Keratinocyte (primary cell): Measurements from ENCODE around the gene FAM117A. TPM values are rescaled to one million over a fixed set of nuclear protein-coding genes. Genes with fewer than 3 reads are reported as not detected.
A peak's percentile ranks its signal among the peaks of the same experiment; 100 is the strongest.

Source experiments
- DNase-seq: peaks from one replicate; pipeline ENCODE4 v3.0.0-alpha.2; 2011; ENCODE audit warnings: low read depth, missing footprints, low spot score
- FAIRE-seq: peaks from 2 replicates; lab custom pipeline; 2011; peaks lifted over from hg19 to GRCh38; lab: Jason Lieb, UNC
- H2AFZ ChIP-seq: 2 replicates; pipeline ENCODE4 v1.6.0; 2012; ENCODE audit warnings: low read length, control low read depth, inconsistent platforms; ENCODE audit not compliant: control insufficient read depth
- H3K27ac ChIP-seq: 2 replicates; pipeline ENCODE4 v1.5.1; 2011; ENCODE audit warnings: low read length; ENCODE audit not compliant: control insufficient read depth, insufficient read depth
- H3K27me3 ChIP-seq: 3 replicates; pipeline ENCODE4 v1.6.0; 2011; ENCODE audit warnings: low read length; ENCODE audit not compliant: control insufficient read depth, insufficient read depth; ENCODE audit errors: extremely low read depth
- H3K36me3 ChIP-seq, 2 experiments: 2 replicates in 1 of 2; 3 replicates in 1 of 2; pipeline ENCODE4 v1.5.1; 2011; ENCODE audit warnings: low read length in 2 of 2, mild to moderate bottlenecking in 1 of 2; ENCODE audit not compliant: control insufficient read depth in 2 of 2, insufficient read depth in 2 of 2; ENCODE audit errors: extremely low read depth in 1 of 2
- H3K4me1 ChIP-seq: 3 replicates; pipeline ENCODE4 v1.5.1; 2011; ENCODE audit warnings: low read length; ENCODE audit not compliant: control insufficient read depth, insufficient read depth; ENCODE audit errors: extremely low read depth
- H3K4me2 ChIP-seq: 3 replicates; pipeline ENCODE4 v1.6.0; 2011; ENCODE audit warnings: low read depth, low read length; ENCODE audit not compliant: control insufficient read depth, insufficient read depth; ENCODE audit errors: extremely low read depth
- H3K4me3 ChIP-seq, 3 experiments: fragments of 200-600 bp in 1 of 3; sonication (generic) in 1 of 3; 2 replicates in 2 of 3; 3 replicates in 1 of 3; pipeline ENCODE4 v1.5.1; 2011 to 2016; ENCODE audit warnings: low read length in 3 of 3, mild to moderate bottlenecking in 3 of 3, control low read depth in 2 of 3, inconsistent platforms in 1 of 3, low read depth in 1 of 3, mixed read lengths in 1 of 3, mixed run types in 1 of 3, moderate library complexity in 1 of 3; ENCODE audit not compliant: control insufficient read depth in 2 of 3, insufficient read depth in 2 of 3; ENCODE audit errors: extremely low read depth in 1 of 3
- H3K79me2 ChIP-seq: 2 replicates; pipeline ENCODE4 v1.6.0; 2012; ENCODE audit warnings: low read length; ENCODE audit not compliant: control insufficient read depth, insufficient read depth
- H3K9ac ChIP-seq: 3 replicates; pipeline ENCODE4 v1.6.0; 2011; ENCODE audit warnings: low read length; ENCODE audit not compliant: control insufficient read depth, insufficient read depth; ENCODE audit errors: extremely low read depth
- H3K9me1 ChIP-seq: 3 replicates; pipeline ENCODE4 v1.6.0; 2011; ENCODE audit warnings: low read length; ENCODE audit not compliant: control insufficient read depth, insufficient read depth; ENCODE audit errors: extremely low read depth
- H3K9me3 ChIP-seq: 2 replicates; pipeline ENCODE4 v1.5.1; 2012; ENCODE audit warnings: low read depth, low read length; ENCODE audit not compliant: control insufficient read depth
- H4K20me1 ChIP-seq: 3 replicates; pipeline ENCODE4 v1.6.0; 2011; ENCODE audit warnings: low read length; ENCODE audit not compliant: control insufficient read depth, insufficient read depth; ENCODE audit errors: extremely low read depth
- EZH2 ChIP-seq: IDR thresholded peaks from one replicate; pipeline ENCODE4 v1.6.1; 2012; ENCODE audit warnings: inconsistent platforms, mild to moderate bottlenecking, low read length, moderate library complexity
- dilution Hi-C: fragments of 300-500 bp; cut with MboI; formaldehyde crosslinking; loops from one replicate; pipeline ENCODE4 v1.7.0; 2020; ENCODE audit warnings: low sequenced_read_pairs; ENCODE audit not compliant: extremely low pct_ligation_motif_present
- polyA plus RNA-seq, 5 experiments: library from polyadenylated mRNA; depleted of rRNA in 3 of 5; stranded (reverse) in 3 of 5; stranded (forward) in 1 of 5; unstranded in 1 of 5; fragments of >200 nt; gene quantifications; 1 replicate in 1 of 5; 2 replicates in 3 of 5; 3 replicates in 1 of 5; pipeline versions ENCODE4 v1.2.1 to v1.2.3, GENCODE V29; 2011 to 2012; ENCODE audit warnings: missing spikeins in 2 of 5, low read depth in 1 of 5, low replicate concordance in 1 of 5
- TF ChIP-seq, protein P1 (sequence below), 3 experiments: IDR thresholded peaks in 1 of 3; conservative IDR thresholded peaks in 1 of 3; optimal IDR thresholded peaks in 1 of 3; 2 replicates in 2 of 3; 3 replicates in 1 of 3; pipeline versions ENCODE3 to v1.5.1; 2011; ENCODE audit warnings: low read length in 3 of 3, mild to moderate bottlenecking in 3 of 3, moderate library complexity in 2 of 3, control low read depth in 1 of 3, inconsistent platforms in 1 of 3; ENCODE audit not compliant: insufficient read depth in 2 of 3; ENCODE audit errors: extremely low read depth in 1 of 3

FAM117A gene
- polyA plus RNA-seq, 1 donor (not counting 4 experiments of a cell fraction or from before 2014, with no cell fraction given), result 4.7 TPM

- DNase-seq (no peak), FAIRE-seq (no peak)
- dilution Hi-C loops, result no loop called here
- no peaks in the 10 kb centered on the region for H3K79me2 ChIP-seq
- peak overlapping the region; percentile 37 for H2AFZ ChIP-seq
- peak overlapping the region; percentile 85 for H3K4me2 ChIP-seq
- no peaks in the 10 kb centered on the region for H3K36me3 ChIP-seq
- H3K9me3 ChIP-seq, result no peaks in the 10 kb centered on the region
- H3K27me3 ChIP-seq, result no peaks in the 10 kb centered on the region
- H3K27ac ChIP-seq, result no peak overlapping the region
- H3K4me1 ChIP-seq, result peaks cover 16% of the 10 kb centered on the region
- peak overlapping the region in 1 of 3 experiments; percentile 66 for H3K4me3 ChIP-seq
- no peak overlapping the region for H3K9ac ChIP-seq
- no peak for TF ChIP-seq EZH2
- TF ChIP-seq, protein P1, sequence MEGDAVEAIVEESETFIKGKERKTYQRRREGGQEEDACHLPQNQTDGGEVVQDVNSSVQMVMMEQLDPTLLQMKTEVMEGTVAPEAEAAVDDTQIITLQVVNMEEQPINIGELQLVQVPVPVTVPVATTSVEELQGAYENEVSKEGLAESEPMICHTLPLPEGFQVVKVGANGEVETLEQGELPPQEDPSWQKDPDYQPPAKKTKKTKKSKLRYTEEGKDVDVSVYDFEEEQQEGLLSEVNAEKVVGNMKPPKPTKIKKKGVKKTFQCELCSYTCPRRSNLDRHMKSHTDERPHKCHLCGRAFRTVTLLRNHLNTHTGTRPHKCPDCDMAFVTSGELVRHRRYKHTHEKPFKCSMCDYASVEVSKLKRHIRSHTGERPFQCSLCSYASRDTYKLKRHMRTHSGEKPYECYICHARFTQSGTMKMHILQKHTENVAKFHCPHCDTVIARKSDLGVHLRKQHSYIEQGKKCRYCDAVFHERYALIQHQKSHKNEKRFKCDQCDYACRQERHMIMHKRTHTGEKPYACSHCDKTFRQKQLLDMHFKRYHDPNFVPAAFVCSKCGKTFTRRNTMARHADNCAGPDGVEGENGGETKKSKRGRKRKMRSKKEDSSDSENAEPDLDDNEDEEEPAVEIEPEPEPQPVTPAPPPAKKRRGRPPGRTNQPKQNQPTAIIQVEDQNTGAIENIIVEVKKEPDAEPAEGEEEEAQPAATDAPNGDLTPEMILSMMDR (optimal IDR thresholded peaks at IDR 0.05 in 1 of 3, IDR thresholded peaks at IDR 0.05 in 1 of 3, conservative IDR thresholded peaks at IDR 0.05 in 1 of 3; ENCODE audit: extremely low read depth in 1 of 3, insufficient read depth in 2 of 3, low read length in 3 of 3), result no peak
- H3K9me1 ChIP-seq, result no peaks in the 10 kb centered on the region
- no peaks in the 10 kb centered on the region for H4K20me1 ChIP-seq
These were observed 739 bp upstream of the FAM117A start for GRCh38 chr17:49764559-49765180.

GRCh38 chr17:49762151-49762941 lies 1.6 kb downstream of the FAM117A start:
- peak overlapping the region; percentile 72 for H3K4me2 ChIP-seq

More at GRCh38 chr17:49762151-49762941, 1.6 kb downstream of the FAM117A start:
- no peak for DNase-seq
- Histone ChIP-seq H3K27ac (no peak overlapping the region), H3K36me3 (no peaks in the 10 kb centered on the region), H3K9me3 (no peaks in the 10 kb centered on the region), H3K9ac (no peak overlapping the region), H4K20me1 (no peaks in the 10 kb centered on the region), H3K4me3 (peak overlapping the region in 2 of 3 experiments; percentile 72 to 78), H3K4me1 (peaks cover 16% of the 10 kb centered on the region), H3K79me2 (no peaks in the 10 kb centered on the region), H2AFZ (no peak overlapping the region), H3K9me1 (no peaks in the 10 kb centered on the region), H3K27me3 (no peaks in the 10 kb centered on the region)
- peak; percentile 26 for FAIRE-seq
- no peak for TF ChIP-seq EZH2
- TF ChIP-seq, protein P1 (optimal IDR thresholded peaks at IDR 0.05 in 1 of 3, IDR thresholded peaks at IDR 0.05 in 1 of 3, conservative IDR thresholded peaks at IDR 0.05 in 1 of 3; ENCODE audit: extremely low read depth in 1 of 3, insufficient read depth in 2 of 3, low read length in 3 of 3), result no peak
- dilution Hi-C loops, result no loop called here
